Neuronal stem cell (in vitro differentiated cells): Measurements from ENCODE around the gene NRN1.

ENCODE experiments used
- DNase-seq: peaks from one replicate; pipeline ENCODE4 v3.0.0-alpha.2; 2013; ENCODE audit warnings: low spot score
- H2AFZ ChIP-seq: one replicate; pipeline ENCODE4 v1.6.1; 2013; ENCODE audit warnings: mild to moderate bottlenecking, low read length, inconsistent platforms
- H2AK5ac ChIP-seq: 2 replicates; pipeline ENCODE4 v1.6.1; 2013; ENCODE audit warnings: low read depth, mild to moderate bottlenecking, inconsistent platforms, low read length, moderate library complexity, mixed read lengths
- H2BK120ac ChIP-seq: 2 replicates; pipeline ENCODE4 v1.6.1; 2013; ENCODE audit warnings: low read depth, mild to moderate bottlenecking, inconsistent platforms, low read length, moderate library complexity, mixed read lengths
- H2BK12ac ChIP-seq: one replicate; pipeline ENCODE4 v1.6.1; 2013; ENCODE audit warnings: low read length, inconsistent platforms
- H2BK15ac ChIP-seq: 2 replicates; pipeline ENCODE4 v1.6.1; 2013; ENCODE audit warnings: mild to moderate bottlenecking, low read length, inconsistent platforms, mixed read lengths
- H2BK5ac ChIP-seq: one replicate; pipeline ENCODE4 v1.6.1; 2013; ENCODE audit warnings: inconsistent platforms, mild to moderate bottlenecking, low read length, moderate library complexity
- H3K14ac ChIP-seq: one replicate; pipeline ENCODE4 v1.6.1; 2013; ENCODE audit warnings: low read length, inconsistent platforms
- H3K18ac ChIP-seq: 2 replicates; pipeline ENCODE4 v1.6.1; 2013; ENCODE audit warnings: low read length, inconsistent platforms
- H3K23ac ChIP-seq: 2 replicates; pipeline ENCODE4 v1.6.1; 2013; ENCODE audit warnings: low read depth, mild to moderate bottlenecking, mixed read lengths, low read length, inconsistent platforms; ENCODE audit not compliant: poor library complexity
- H3K27ac ChIP-seq: replicated peaks from 3 replicates; pipeline ENCODE4 v1.5.1; 2013; ENCODE audit warnings: low read length, inconsistent platforms
- H3K27me3 ChIP-seq, 3 experiments: 2 replicates each; pipeline ENCODE4 v1.6.1; 2013; ENCODE audit warnings: low read length in 3 of 3, mild to moderate bottlenecking in 2 of 3, inconsistent platforms in 1 of 3, low read depth in 1 of 3, mixed read lengths in 1 of 3, moderate library complexity in 1 of 3; ENCODE audit not compliant: control insufficient read depth in 3 of 3, insufficient read depth in 3 of 3
- H3K36me3 ChIP-seq, 2 donors: replicated peaks in 1 of 2; 2 replicates each; pipeline ENCODE4 v1.6.1; 2013; ENCODE audit warnings: low read length in 2 of 2; ENCODE audit not compliant: control insufficient read depth in 2 of 2, insufficient read depth in 2 of 2
- H3K4ac ChIP-seq: 2 replicates; pipeline ENCODE4 v1.6.1; 2013; ENCODE audit warnings: inconsistent platforms, mild to moderate bottlenecking, low read length, moderate library complexity
- H3K4me1 ChIP-seq, 2 donors: 1 replicate in 1 of 2; 2 replicates in 1 of 2; pipeline ENCODE4 v1.6.1; 2013; ENCODE audit warnings: low read length in 2 of 2, low read depth in 1 of 2; ENCODE audit not compliant: control insufficient read depth in 2 of 2, insufficient read depth in 1 of 2
- H3K4me2 ChIP-seq: one replicate; pipeline ENCODE4 v1.6.1; 2013; ENCODE audit warnings: mild to moderate bottlenecking, low read length, inconsistent platforms; ENCODE audit not compliant: insufficient read depth, poor library complexity, severe bottlenecking
- H3K4me3 ChIP-seq, 2 donors: 2 replicates each; pipeline ENCODE4 v1.5.1; 2013; ENCODE audit warnings: low read length in 2 of 2, mild to moderate bottlenecking in 2 of 2, inconsistent platforms in 1 of 2, moderate library complexity in 1 of 2
- H3K79me1 ChIP-seq: one replicate; pipeline ENCODE4 v1.6.1; 2013; ENCODE audit warnings: low read depth, mild to moderate bottlenecking, inconsistent platforms, low read length, moderate library complexity
- H3K9ac ChIP-seq: one replicate; pipeline ENCODE4 v1.6.1; 2013; ENCODE audit warnings: mild to moderate bottlenecking, low read depth, low read length, inconsistent platforms; ENCODE audit not compliant: poor library complexity
- H3K9me3 ChIP-seq, 2 donors: replicated peaks in 1 of 2; 2 replicates each; pipeline versions ENCODE3 to v1.6.1; 2013; ENCODE audit warnings: low read length in 2 of 2, mild to moderate bottlenecking in 2 of 2, inconsistent platforms in 1 of 2, low read depth in 1 of 2, mixed read lengths in 1 of 2, moderate library complexity in 1 of 2; ENCODE audit not compliant: control insufficient read depth in 2 of 2, insufficient read depth in 1 of 2
- H4K8ac ChIP-seq: one replicate; pipeline ENCODE4 v1.6.1; 2013; ENCODE audit warnings: low read depth, mild to moderate bottlenecking, inconsistent platforms, low read length, moderate library complexity
- H4K91ac ChIP-seq: one replicate; pipeline ENCODE4 v1.6.1; 2013; ENCODE audit warnings: low read length, low read depth, mild to moderate bottlenecking, inconsistent platforms; ENCODE audit not compliant: poor library complexity
- WGBS, 2 donors: extraction: QIAGEN DNeasy Blood & Tissue Kit; methylation state at CpG; one replicate each; pipeline ENCODE4 v1.1.7; 2013; ENCODE audit warnings: missing lambda C conversion rate in 2 of 2, mixed read lengths in 1 of 2; ENCODE audit not compliant: insufficient read length in 2 of 2, insufficient replicate concordance in 1 of 2; ENCODE audit errors: extremely low coverage in 2 of 2; 5-methylcytosine and 5-hydroxymethylcytosine counted together

Gene NRN1

GRCh38 chr6:6007366-6008088 is 802 bp upstream of the NRN1 start:
- H3K23ac ChIP-seq = no peak overlapping the region
- H2BK12ac ChIP-seq = no peak overlapping the region
- peak overlapping the region; percentile 38 to 74 for H3K4me3 ChIP-seq
- peak overlapping the region; percentile 89 for H3K18ac ChIP-seq
- H3K79me1 ChIP-seq = no peaks in the 10 kb centered on the region
- DNase-seq = no peak
- no peak overlapping the region for H2BK120ac ChIP-seq
- no CpG with 5 or more reads among the region's 57 CpGs for WGBS, 2 donors
- peak overlapping the region; percentile 97 for H3K4me2 ChIP-seq
- H2BK15ac ChIP-seq = no peak overlapping the region
- H2BK5ac ChIP-seq = no peak overlapping the region
- H3K27me3 ChIP-seq = peaks cover 6 to 80% (median 39%) of the 10 kb centered on the region in 3 experiments
- no peak overlapping the region for H4K8ac ChIP-seq
- H3K14ac ChIP-seq = peak overlapping the region; percentile 49
- no peaks in the 10 kb centered on the region for H3K36me3 ChIP-seq
- peak overlapping the region; percentile 73 for H3K9ac ChIP-seq
- no peak overlapping the region for H3K4ac ChIP-seq
- no peak overlapping the region for H4K91ac ChIP-seq
- H3K4me1 ChIP-seq = peaks cover 12 to 17% of the 10 kb centered on the region in 2 donors
- no peak overlapping the region for H2AK5ac ChIP-seq
- H3K9me3 ChIP-seq = no peaks in the 10 kb centered on the region
- H2AFZ ChIP-seq = peak overlapping the region; percentile 89
- H3K27ac ChIP-seq = peak overlapping the region; percentile 9

GRCh38 chr6:6006006-6006427 is 708 bp downstream of the NRN1 start:
- no peak overlapping the region for H3K18ac ChIP-seq
- H2AK5ac ChIP-seq = no peak overlapping the region
- peak overlapping the region; percentile 97 for H3K4me2 ChIP-seq
- H3K27me3 ChIP-seq = peaks cover 15 to 90% (median 54%) of the 10 kb centered on the region in 3 experiments
- H3K9ac ChIP-seq = no peak overlapping the region
- H3K36me3 ChIP-seq = no peaks in the 10 kb centered on the region
- H2BK12ac ChIP-seq = no peak overlapping the region
- H2BK5ac ChIP-seq = no peak overlapping the region
- H3K4me1 ChIP-seq = peaks cover 17 to 18% of the 10 kb centered on the region in 2 donors
- no peak for DNase-seq
- H3K9me3 ChIP-seq = no peaks in the 10 kb centered on the region
- H3K4ac ChIP-seq = no peak overlapping the region
- no peak overlapping the region for H3K27ac ChIP-seq
- no CpG with 5 or more reads among the region's 10 CpGs for WGBS, 2 donors
- no peak overlapping the region for H3K23ac ChIP-seq
- no peaks in the 10 kb centered on the region for H3K79me1 ChIP-seq
- no peak overlapping the region for H3K14ac ChIP-seq
- H2BK15ac ChIP-seq = no peak overlapping the region
- peak overlapping the region in 1 of 2 donors; percentile 74 for H3K4me3 ChIP-seq
- peak overlapping the region; percentile 89 for H2AFZ ChIP-seq
- H4K8ac ChIP-seq = no peak overlapping the region
- H4K91ac ChIP-seq = no peak overlapping the region
- no peak overlapping the region for H2BK120ac ChIP-seq

- no peak overlapping the region for H2BK15ac ChIP-seq
- no peak overlapping the region for H2AK5ac ChIP-seq
- no peak overlapping the region for H2BK5ac ChIP-seq
- WGBS, 2 donors = 100% methylated on average over 1 of the region's 13 CpGs; no CpG with 5 or more reads in 1 of the 2 donors
- H3K14ac ChIP-seq = no peak overlapping the region
- H4K8ac ChIP-seq = no peak overlapping the region
- H3K4me2 ChIP-seq = no peak overlapping the region
- H3K9ac ChIP-seq = no peak overlapping the region
- no peak overlapping the region for H3K23ac ChIP-seq
- H3K79me1 ChIP-seq = no peaks in the 10 kb centered on the region
- H2AFZ ChIP-seq = no peak overlapping the region
- no peaks in the 10 kb centered on the region for H3K36me3 ChIP-seq
- no peak overlapping the region for H3K4me3 ChIP-seq
- DNase-seq = no peak
- H2BK120ac ChIP-seq = no peak overlapping the region
- no peak overlapping the region for H3K18ac ChIP-seq
- H4K91ac ChIP-seq = no peak overlapping the region
- peaks cover 2 to 4% of the 10 kb centered on the region in 2 donors for H3K9me3 ChIP-seq
- peaks cover 17 to 96% (median 61%) of the 10 kb centered on the region in 3 experiments for H3K27me3 ChIP-seq
- peaks cover 17 to 18% of the 10 kb centered on the region in 2 donors for H3K4me1 ChIP-seq
- H3K27ac ChIP-seq = no peak overlapping the region
- no peak overlapping the region for H3K4ac ChIP-seq
- H2BK12ac ChIP-seq = no peak overlapping the region
Measured at GRCh38 chr6:6005051-6006005, 1.4 kb downstream of the NRN1 start.
